HEK293 (cell line): Measurements from ENCODE around the gene TMEM143.
A peak's percentile ranks its signal among the peaks of the same experiment; 100 is the strongest.

ENCODE experiments used
- CTCF ChIA-PET: fragments of 350-600 bp; formaldehyde crosslinking; extraction: SDS; loops from one replicate; lab custom pipeline; 2021; ENCODE audit warnings: antibody characterized with exemption; lab: Yijun Ruan, JAX
- POLR2A ChIA-PET: fragments of 300-600 bp; formaldehyde crosslinking; extraction: SDS; loops from one replicate; lab custom pipeline; 2020; ENCODE audit warnings: antibody characterized with exemption, inconsistent platforms; lab: Yijun Ruan, JAX
- H3K27ac ChIP-seq: fragments of 200-500 bp; sonication (Bioruptor generic); 2 replicates; pipeline ENCODE4 v1.5.1; 2014; ENCODE audit warnings: low read depth, low read length, control low read depth, inconsistent platforms; ENCODE audit errors: extremely low read depth
- H3K36me3 ChIP-seq, 2 experiments: fragments of 200-500 bp in 1 of 2; sonication (Bioruptor generic) in 1 of 2; 1 replicate in 1 of 2; 2 replicates in 1 of 2; pipeline ENCODE4 v1.5.1; 2014 to 2017; ENCODE audit warnings: inconsistent platforms in 2 of 2, low read length in 2 of 2; ENCODE audit not compliant: control insufficient read depth in 2 of 2, insufficient read depth in 1 of 2
- H3K4me1 ChIP-seq: fragments of 200-500 bp; sonication (Bioruptor generic); 2 replicates; pipeline ENCODE4 v1.5.1; 2014; ENCODE audit warnings: mild to moderate bottlenecking, low read length, inconsistent platforms; ENCODE audit not compliant: control insufficient read depth, insufficient read depth
- H3K4me3 ChIP-seq: 2 replicates; pipeline ENCODE4 v1.5.1; 2011; ENCODE audit warnings: low read depth, mild to moderate bottlenecking, control low read depth, low read length, moderate library complexity
- H3K9me3 ChIP-seq: fragments of 200-500 bp; sonication (Bioruptor generic); 2 replicates; pipeline ENCODE4 v1.5.1; 2014; ENCODE audit warnings: low read depth, low read length, inconsistent platforms; ENCODE audit not compliant: control insufficient read depth, insufficient read depth
- GLI4 ChIP-seq: fragments of 450-650 bp; formaldehyde crosslinking; IDR thresholded peaks from 2 replicates; pipeline ENCODE4 v1.5.1; 2016; ENCODE audit warnings: missing biosample characterization, missing genetic modification characterization
- GLIS1 ChIP-seq: fragments of 450-650 bp; formaldehyde crosslinking; IDR thresholded peaks from 2 replicates; pipeline ENCODE4 v1.5.1; 2016; ENCODE audit warnings: missing biosample characterization, missing genetic modification characterization
- INSM2 ChIP-seq: fragments of 450-650 bp; formaldehyde crosslinking; IDR thresholded peaks from 2 replicates; pipeline ENCODE4 v1.5.1; 2016; ENCODE audit warnings: missing biosample characterization, missing genetic modification characterization
- PBX3 ChIP-seq: sonication (generic); formaldehyde crosslinking; IDR thresholded peaks from 2 replicates; pipeline ENCODE4 v1.8.1; 2022; ENCODE audit warnings: mild to moderate bottlenecking, moderate library complexity, missing genetic modification reagents
- REPIN1 ChIP-seq: fragments of 450-650 bp; formaldehyde crosslinking; IDR thresholded peaks from 2 replicates; pipeline ENCODE4 v1.5.1; 2017; ENCODE audit warnings: missing biosample characterization, missing genetic modification characterization, low read depth
- SCRT2 ChIP-seq: fragments of 450-650 bp; formaldehyde crosslinking; IDR thresholded peaks from 2 replicates; pipeline ENCODE4 v1.5.1; 2016; ENCODE audit warnings: missing biosample characterization, missing genetic modification characterization
- ZEB2 ChIP-seq: fragments of 450-650 bp; formaldehyde crosslinking; IDR thresholded peaks from 2 replicates; pipeline ENCODE4 v1.5.1; 2016; ENCODE audit warnings: missing biosample characterization, missing genetic modification characterization
- ZFP69B ChIP-seq: fragments of 450-650 bp; formaldehyde crosslinking; IDR thresholded peaks from 2 replicates; pipeline ENCODE4 v1.5.1; 2016; ENCODE audit warnings: missing biosample characterization, missing genetic modification characterization
- ZNF157 ChIP-seq: fragments of 450-650 bp; formaldehyde crosslinking; IDR thresholded peaks from 2 replicates; pipeline ENCODE4 v1.5.1; 2016; ENCODE audit warnings: missing biosample characterization, missing genetic modification characterization
- ZNF16 ChIP-seq: fragments of 450-650 bp; formaldehyde crosslinking; IDR thresholded peaks from 2 replicates; pipeline ENCODE4 v1.5.1; 2016; ENCODE audit warnings: low read depth, missing biosample characterization, missing genetic modification characterization
- ZNF350 ChIP-seq: fragments of 450-650 bp; formaldehyde crosslinking; IDR thresholded peaks from 2 replicates; pipeline ENCODE4 v1.5.0; 2017; ENCODE audit warnings: missing biosample characterization, mild to moderate bottlenecking, missing genetic modification characterization
- ZNF37A ChIP-seq: fragments of 450-650 bp; IDR thresholded peaks from 2 replicates; pipeline ENCODE4 v1.5.1; 2018; ENCODE audit warnings: missing biosample characterization, missing genetic modification characterization
- ZNF558 ChIP-seq: fragments of 450-650 bp; formaldehyde crosslinking; IDR thresholded peaks from 2 replicates; pipeline ENCODE4 v1.5.1; 2016; ENCODE audit warnings: missing biosample characterization, missing genetic modification characterization
- ZNF561 ChIP-seq: fragments of 450-650 bp; IDR thresholded peaks from 2 replicates; pipeline ENCODE4 v1.5.1; 2018; ENCODE audit warnings: missing biosample characterization, missing genetic modification characterization, borderline replicate concordance
- ZNF624 ChIP-seq: fragments of 450-650 bp; formaldehyde crosslinking; IDR thresholded peaks from 2 replicates; pipeline ENCODE4 v1.5.1; 2017; ENCODE audit warnings: missing biosample characterization, missing genetic modification characterization
- ZNF629 ChIP-seq: fragments of 450-650 bp; formaldehyde crosslinking; IDR thresholded peaks from 2 replicates; pipeline ENCODE4 v1.5.1; 2017; ENCODE audit warnings: missing biosample characterization, missing genetic modification characterization
- ZNF654 ChIP-seq: fragments of 450-650 bp; formaldehyde crosslinking; IDR thresholded peaks from 2 replicates; pipeline ENCODE4 v1.5.1; 2016; ENCODE audit warnings: low read depth, missing biosample characterization, missing genetic modification characterization
- TF ChIP-seq, protein P1 (sequence below): fragments of 450-650 bp; formaldehyde crosslinking; IDR thresholded peaks from 2 replicates; pipeline ENCODE4 v1.5.1; 2016; ENCODE audit warnings: missing biosample characterization, missing genetic modification characterization, borderline replicate concordance
- TF ChIP-seq, protein P2 (sequence below): fragments of 450-650 bp; formaldehyde crosslinking; IDR thresholded peaks from 2 replicates; pipeline ENCODE4 v1.5.1; 2017; ENCODE audit warnings: missing biosample characterization, missing genetic modification characterization

The TMEM143 gene

DNA sequence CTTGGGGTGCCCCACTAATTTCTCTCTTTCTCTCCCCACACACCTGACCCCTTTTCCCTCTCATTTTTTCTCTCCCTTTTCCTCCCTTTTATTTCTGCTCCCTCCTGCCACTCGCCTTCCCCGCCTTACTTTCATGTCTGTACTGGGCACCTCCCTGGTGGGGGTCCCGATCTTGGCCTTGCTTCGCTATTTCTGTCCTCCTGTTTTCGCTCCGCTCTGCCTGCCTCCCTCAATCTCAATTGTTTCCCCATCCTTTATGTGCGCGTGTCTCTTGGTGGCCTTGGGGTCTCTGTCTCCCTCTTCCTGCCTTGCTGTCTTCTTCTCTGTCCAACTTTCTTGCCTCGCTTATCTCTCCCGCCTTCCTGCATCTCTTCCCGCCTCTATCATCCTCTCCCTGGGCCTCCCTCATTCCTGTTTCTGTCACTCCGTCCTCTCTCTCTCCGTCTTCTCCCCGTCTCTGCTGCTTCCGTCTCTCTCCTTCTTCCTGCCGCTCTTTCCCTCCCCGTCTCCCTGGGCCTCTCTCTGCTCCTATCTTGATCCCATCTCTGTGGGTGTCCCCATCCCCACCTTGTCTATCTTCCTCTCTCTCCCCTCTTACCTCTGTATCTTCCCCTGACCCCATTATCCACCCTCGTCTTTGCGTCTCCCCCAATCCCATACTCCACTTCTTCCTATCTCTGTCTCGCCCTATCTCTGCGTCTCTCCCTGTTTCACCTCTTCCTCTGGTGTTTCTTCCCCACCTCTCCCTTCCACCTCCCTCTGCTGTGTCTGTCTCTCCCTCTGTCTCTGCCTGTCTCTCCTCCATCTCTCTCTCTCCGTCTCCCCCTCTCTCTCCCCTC lies 33.7 kb upstream of the TMEM143 start (continued):
- TF ChIP-seq ZNF558 (no peak), INSM2 (tag by site-specific recombination) (no peak), ZFP69B (tag by site-specific recombination) (no peak), PBX3 (CRISPR knock-in tag) (no peak), ZNF629 (tag by site-specific recombination) (no peak), ZNF654 (no peak), ZNF350 (tag by site-specific recombination) (no peak), ZNF624 (tag by site-specific recombination) (no peak), SCRT2 (tag by site-specific recombination) (no peak), ZNF561 (tag by site-specific recombination) (no peak), ZNF16 (tag by site-specific recombination) (0 out of 2 replicates have a peak, but pooled peaks have one; percentile 20), ZEB2 (tag by site-specific recombination) (0 out of 2 replicates have a peak, but pooled peaks have one; percentile 26), ZNF157 (peak; percentile 25; the same call in 1 of the 2 replicates), ZNF37A (tag by site-specific recombination) (no peak), GLI4 (tag by site-specific recombination) (no peak)
- TF ChIP-seq, protein P1, sequence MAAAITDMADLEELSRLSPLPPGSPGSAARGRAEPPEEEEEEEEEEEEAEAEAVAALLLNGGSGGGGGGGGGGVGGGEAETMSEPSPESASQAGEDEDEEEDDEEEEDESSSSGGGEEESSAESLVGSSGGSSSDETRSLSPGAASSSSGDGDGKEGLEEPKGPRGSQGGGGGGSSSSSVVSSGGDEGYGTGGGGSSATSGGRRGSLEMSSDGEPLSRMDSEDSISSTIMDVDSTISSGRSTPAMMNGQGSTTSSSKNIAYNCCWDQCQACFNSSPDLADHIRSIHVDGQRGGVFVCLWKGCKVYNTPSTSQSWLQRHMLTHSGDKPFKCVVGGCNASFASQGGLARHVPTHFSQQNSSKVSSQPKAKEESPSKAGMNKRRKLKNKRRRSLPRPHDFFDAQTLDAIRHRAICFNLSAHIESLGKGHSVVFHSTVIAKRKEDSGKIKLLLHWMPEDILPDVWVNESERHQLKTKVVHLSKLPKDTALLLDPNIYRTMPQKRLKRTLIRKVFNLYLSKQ (tag by site-specific recombination) = no peak
- TF ChIP-seq, protein P2, sequence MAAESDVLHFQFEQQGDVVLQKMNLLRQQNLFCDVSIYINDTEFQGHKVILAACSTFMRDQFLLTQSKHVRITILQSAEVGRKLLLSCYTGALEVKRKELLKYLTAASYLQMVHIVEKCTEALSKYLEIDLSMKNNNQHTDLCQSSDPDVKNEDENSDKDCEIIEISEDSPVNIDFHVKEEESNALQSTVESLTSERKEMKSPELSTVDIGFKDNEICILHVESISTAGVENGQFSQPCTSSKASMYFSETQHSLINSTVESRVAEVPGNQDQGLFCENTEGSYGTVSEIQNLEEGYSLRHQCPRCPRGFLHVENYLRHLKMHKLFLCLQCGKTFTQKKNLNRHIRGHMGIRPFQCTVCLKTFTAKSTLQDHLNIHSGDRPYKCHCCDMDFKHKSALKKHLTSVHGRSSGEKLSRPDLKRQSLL = peak; percentile 7; the same call in 1 of the 2 replicates
- TF ChIP-seq, all 188 proteins: peak for 21

DNA sequence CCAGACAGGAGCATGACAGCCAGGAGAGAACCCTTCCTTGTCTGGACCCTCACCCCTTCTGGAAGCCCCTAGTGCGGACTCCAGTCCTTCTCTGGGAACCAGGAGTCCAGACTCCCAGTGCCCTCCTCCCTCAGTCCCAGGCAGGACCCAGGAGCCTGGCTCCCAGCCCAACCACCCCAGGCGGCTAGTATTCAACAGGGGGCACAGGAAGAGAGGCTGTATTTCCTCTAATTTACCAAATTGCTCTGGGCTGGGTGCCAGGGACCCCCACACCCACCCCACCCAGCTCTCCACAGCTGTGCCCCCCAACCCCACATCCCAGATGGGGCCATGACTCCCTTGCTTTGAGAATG lies 33.1 kb upstream of the TMEM143 start:
- no peak overlapping the region for H3K4me3 ChIP-seq
- CTCF ChIA-PET = no interaction called here
- H3K27ac ChIP-seq = no peak overlapping the region

More for the DNA sequence above, 33.1 kb upstream of the TMEM143 start:
- Histone ChIP-seq H3K4me1 (peaks cover 12% of the 10 kb centered on the region), H3K9me3 (no peaks in the 10 kb centered on the region), H3K36me3 (no peaks in the 10 kb centered on the region)
- POLR2A ChIA-PET = no interaction called here
- TF ChIP-seq GLIS1 (peak; percentile 56), REPIN1 (tag by site-specific recombination) (no peak)
